ENCODE results near the gene DIDO1.
A peak's percentile ranks its signal among the peaks of the same experiment; 100 is the strongest.
"Not testable (repeated sequence)": the region's sequence is repeated elsewhere in the genome, so short reads cannot be mapped to it uniquely, and the experiment has no call there.

DIDO1 gene

DNA sequence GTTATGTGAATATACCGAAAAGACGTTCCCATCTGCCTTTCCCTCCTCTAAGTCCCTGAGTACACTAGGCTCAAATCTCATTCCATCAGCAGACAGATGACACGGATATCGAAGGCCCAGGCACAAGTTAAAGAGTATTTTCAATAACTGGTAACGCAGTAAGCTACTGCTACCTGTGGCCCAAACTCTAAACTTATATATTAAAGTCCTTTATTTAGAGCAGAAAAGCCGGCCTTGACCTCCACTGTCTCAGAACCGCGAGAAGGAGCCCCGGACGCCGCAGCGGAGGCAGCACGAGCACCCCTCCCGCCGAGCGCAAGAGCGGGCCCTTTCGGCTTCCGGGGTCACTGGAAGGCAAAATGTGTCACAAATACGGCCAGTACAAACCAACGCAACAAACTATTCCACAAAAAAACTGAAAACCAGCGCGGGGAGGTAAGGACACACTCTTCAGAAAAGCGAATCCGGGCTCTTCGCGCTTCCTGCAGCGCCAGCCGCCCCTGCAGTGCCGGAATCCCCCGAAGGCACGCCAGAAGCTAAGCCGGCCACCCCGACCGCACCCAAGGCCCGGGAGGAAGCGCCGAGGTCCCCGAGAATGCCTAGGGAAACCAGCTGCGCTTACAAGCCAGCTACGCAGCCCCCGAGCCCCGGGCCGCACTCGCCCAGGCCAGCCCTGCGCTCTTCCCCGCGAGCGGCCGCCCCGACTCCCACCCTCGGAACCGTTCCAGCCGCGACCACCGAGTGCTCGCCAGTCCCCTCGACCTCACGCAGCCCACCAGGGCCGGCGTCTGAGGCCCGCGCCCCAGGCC lies 681 bp downstream of the DIDO1 start:
- DNase-seq: peak; percentile 66

DNA sequence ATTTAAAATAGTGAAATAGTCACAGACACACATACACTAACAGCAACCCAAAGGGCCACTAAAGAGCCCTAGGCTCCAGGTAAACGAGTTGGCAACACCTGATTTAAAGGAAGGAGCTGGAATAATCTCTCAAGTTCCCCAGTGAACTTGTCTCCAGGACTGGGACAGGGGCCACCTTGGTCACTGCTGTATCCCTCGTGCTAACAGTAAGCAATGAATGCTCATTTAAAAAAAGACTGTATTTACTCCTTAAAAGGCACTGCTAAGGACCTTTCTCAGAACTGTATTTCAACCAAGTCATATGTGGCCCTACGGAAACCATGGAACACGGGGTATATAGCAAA lies 1.3 kb downstream of the DIDO1 start:
- no peak for DNase-seq

DNA sequence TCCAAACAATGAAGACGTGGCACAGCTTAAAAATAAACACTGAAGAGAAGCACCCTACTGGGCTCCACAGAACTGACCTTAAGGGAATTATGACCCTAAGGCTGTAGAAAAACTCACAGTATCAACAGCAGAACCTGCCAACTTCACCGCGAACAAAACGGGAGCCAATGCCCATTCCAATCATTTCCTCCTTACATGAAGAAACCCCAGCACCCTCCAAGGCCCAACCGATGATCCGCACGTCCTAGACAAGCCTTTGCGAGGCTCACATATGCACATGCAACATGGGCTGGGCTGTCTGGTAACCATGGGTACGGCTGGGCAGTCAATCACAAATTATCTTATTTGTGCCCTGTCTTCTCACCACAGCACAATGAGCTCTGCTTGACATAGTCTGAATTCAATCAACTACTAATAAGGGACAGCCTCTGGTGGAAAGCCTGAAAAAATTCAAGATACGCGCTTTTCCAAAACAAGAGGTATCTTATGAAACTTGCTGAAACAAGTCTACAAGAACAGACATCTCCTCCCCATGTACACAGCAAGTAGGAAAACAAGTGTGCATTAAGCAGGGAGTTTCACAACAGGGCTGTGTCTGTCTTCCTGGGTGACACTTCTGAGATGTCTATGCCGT lies 1.7 kb downstream of the DIDO1 start:
- peak; percentile 73 for DNase-seq

DNA sequence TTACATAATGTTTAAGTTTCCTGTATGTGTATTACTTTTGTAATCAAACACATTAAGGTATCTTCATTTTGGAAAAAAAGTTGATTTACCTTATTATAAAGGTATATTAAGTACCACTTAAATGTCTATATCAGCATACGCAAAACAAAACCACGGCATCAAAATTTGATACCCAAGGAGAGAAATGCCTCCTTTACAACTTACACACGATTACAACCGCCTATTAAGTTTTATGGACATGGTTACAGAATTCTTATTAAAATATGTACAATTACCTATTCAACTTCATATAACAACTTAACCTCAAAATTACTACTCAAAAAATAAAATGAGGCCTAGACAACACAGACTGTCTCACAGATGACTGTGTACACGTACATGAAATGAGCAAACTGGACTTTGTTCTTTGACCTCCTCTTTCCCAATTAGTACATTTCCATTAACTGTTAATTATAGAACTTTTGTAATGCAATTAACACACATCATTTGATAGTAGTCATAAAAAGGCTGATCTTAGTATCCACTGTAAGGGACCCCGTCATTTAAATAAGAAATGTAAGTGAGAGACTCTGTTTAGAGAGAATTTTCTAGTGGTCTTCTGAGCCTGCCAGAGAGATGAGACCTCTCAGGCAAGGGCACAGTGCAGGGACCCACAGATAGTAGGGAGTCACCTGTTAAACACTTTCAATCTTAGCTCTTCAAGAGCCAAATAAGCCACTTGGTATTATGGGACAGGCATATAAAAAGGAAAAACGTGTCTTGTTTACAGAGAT lies 2.5 kb downstream of the DIDO1 start:
- no peak for DNase-seq

DNA sequence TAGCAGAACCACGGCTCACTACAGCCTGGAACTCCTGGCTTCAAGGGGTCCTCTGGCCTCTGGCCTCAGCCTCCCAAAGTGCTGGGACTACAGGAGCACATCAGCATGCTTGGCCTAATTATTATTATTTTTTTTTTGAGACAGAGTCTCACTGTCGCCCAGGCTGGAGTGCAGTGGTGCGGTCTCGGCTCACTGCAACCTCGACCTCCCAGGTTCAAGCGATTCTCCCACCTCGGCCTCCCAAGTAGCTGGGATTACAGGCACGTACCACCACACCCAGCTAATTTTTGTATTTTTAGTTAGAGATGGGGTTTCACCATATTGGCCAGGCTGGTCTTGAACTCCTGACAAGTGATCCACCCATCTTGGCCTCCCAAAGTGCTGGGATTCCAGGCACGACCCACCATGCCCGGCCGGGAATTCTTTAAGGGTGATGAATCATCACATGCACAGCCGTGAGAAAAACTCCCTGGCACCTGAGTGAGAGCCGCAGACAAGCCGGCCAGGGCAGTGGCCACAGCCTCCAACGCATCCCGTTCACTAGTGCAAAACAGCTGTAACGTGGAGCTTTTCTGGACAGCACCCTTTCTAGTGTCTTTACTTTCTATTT lies 3.1 kb downstream of the DIDO1 start:
- not testable (repeated sequence) for DNase-seq

DNA sequence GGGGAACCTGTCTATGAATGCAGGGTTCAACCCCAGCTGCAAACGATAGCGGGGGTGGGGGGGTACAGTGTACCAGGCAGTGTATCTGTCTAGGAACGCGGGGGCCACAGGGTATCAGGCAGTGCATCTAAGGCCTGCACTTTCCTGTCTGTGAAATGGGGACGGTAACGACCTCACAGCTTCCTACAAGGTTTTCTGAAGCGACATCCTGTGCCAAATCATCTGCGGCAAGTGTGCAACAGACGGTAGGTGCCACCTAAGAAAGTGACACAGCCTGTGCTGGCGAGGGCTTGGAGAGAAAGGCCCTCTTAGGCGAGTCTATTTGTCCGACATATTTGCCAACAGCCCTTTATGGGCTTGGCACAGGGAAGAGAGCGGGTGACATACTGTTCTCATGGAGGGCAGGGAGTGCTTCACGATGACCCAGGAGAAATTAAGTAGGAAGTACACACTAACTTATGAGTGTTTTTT lies 3.8 kb downstream of the DIDO1 start:
- DNase-seq: no peak

DNA sequence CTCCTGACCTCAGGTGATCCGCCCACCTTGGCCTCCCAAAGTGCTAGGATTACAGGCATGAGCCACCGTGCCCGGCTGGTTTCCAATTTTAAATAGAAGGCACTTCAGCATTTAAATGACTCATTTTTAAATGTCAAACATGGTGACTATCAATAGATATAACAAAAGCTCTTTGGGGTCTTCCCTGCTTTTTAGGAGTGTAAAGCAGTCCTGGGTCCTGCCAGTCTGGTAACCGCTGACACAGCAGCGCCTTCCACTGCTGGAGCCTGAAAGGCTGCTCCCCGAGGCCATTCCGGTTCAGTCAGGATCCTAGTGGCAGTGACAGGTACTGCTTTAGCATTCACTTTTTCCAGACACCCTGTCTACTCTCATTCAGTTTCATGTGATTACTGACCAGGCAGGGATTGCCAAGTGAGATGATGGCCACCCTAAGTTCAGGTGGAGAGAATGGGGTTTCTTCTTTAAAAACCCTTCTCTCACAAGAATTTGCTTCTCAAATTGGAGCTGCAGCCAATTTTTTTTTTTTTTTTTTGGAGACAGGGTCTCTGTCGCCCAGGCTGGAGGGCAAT lies 5.1 kb downstream of the DIDO1 start:
- DNase-seq: peak; percentile 87

DNA sequence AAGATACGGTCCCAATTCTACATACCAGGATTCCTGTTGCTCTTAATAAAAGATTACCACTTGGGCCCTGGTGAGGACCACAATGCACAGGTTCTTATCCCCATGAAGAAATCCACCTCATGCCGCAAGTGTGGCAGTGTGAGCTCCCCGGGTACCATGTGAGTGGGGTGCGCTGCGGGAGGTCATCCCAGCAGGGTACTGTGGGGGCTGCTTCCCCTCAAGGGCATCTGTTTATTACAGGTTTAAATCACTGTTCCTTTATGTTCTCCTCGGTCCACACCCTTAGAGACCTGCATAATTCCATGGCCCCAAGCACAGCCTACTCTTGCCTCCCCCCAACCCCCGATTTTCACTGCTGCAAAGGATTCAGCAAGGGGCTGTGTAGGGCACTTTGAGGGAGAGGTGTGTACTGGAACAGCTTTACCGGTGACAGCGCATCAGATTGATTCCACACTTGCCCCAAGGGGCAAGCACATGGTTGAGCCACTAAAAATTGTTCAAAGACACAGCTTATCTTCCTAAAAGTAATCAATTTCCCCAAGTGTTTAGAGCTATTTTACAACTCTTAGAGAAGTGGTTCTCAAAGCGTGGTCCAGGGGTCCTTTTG lies 6.2 kb downstream of the DIDO1 start:
- DNase-seq: no peak

DNA sequence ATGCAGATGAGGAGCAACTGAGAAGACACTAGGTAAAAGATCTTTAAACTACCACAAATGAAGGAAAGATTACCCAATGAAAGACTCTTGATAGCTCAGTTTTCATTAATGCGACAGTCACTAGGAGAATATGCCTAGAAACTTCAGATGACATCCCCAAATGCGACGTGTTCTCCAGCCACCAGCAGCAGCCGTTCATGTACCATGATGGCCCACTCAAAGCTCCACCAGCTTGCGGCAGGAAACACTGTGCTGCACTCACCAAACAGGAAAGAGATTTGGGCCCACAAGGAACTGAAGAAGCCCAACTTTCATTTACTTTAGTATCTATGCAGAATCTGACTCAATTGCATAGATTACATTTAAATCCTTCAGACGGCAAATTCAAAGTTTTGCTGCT lies 7.5 kb downstream of the DIDO1 start:
- peak; percentile 74 for DNase-seq

DNA sequence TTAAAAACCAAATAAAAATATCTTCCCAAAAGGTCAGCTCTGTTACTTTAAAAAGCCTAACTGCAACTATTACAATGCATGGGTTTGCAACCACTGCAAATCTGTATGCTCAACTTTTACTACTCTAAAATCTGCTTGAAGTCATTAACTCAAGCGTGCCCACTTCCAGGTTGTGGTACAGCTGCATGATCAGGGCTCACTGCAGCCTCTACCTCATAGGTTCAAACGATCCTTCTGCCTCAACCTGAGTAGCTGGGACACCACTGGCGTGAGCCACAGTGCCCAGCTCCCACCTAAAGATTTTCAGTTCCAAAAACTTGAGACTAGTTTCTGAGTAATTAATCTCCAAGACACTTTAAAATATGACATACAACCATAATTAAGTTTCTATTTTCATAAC lies 8.2 kb downstream of the DIDO1 start:
- DNase-seq: peak; percentile 36

DNA sequence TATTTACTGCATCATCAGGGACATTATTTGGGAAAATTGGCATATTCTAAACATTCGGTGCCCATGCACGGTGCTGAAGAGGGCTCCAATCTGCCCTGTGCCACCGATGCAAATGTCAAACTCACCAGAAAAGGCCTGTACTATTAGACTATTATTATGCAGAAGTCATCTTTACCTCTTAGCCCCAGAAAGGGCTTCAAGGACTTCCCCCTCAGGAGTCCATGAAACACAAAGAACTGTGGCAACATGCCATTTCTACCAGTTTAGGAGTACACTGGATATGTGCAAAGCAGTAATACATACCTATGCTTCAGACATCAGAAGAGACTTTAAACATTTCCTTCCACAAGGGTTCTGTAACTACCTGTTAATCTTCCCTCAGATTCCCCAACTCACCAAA lies 8.6 kb downstream of the DIDO1 start:
- DNase-seq: no peak

DNA sequence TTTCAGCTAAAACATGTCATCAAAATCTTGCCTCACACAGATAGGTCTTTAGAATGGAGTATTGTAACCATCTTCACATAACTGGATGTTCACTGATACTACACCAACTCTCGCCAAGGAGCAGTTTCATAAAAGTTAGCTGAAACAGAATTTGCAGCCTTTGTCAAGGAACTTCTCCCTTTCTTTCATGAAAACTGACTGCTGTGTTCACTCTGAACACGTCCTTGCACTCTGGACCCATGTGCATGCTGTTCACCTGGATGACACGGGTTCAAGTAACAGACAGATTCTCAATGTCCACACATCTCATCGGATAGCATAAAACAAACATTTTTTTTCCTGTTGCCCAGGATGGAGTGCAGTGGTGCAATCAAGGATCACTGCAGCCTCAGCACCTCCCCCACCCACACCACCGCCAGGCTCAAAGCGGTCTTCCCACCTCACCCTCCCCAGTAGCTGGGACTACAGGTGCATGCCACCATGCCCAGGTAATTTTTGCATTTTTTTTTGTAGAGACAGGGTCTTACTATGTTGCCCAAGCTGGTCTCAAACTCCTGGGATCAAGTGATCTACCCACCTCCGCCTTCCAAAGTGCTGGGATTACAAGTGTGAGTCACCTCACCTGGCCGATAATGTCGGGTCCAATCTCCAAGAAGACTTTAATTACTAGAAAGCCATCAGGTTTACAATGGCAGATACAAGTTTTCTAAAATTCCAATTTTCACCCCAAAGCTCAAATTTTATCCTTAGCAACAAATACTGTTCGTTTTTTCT lies 9.4 kb downstream of the DIDO1 start:
- no peak for DNase-seq

DNA sequence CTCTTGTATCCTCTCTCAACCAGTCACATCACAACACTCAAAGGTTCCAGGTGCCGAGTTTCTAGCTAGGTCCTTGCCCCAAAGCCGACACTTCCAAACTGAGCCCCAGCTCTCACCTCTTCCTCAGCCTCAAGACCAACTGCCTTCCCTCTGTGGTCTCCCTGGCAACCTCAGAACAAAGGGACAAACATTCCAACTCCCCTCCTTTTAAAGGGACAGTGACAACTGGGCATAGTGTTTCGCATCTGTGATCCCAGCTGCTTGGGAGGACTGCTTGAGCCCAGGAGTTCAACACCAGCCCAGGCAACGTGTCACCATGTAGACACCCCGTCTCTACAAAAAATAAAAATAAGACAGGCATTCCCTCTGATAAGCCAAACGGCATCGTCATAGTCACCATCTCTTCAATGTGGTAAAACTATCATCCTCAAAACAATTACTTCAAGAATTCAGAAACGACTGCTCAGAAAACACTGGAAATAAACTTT lies 11.3 kb downstream of the DIDO1 start:
- peak; percentile 74 for DNase-seq

DNA sequence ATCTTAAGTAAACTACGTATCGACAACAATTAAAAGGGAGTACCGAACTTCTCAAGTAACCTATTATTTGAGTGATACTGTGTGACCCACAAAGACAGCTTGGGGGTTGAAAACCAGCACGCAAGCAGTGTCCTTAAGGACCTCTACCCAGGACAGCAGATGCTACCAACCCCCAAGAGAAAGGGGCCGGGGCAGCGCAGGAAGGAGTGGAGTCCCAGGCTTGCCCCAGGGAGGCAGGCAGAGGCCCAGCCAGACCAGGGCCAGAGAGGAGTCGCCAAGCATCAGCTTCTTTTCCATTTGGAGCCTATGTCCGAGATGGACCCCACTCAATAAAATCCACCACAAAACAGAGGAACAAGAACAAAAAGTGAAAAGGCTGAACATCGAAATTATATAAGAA lies 11.9 kb downstream of the DIDO1 start:
- DNase-seq: no peak

DNA sequence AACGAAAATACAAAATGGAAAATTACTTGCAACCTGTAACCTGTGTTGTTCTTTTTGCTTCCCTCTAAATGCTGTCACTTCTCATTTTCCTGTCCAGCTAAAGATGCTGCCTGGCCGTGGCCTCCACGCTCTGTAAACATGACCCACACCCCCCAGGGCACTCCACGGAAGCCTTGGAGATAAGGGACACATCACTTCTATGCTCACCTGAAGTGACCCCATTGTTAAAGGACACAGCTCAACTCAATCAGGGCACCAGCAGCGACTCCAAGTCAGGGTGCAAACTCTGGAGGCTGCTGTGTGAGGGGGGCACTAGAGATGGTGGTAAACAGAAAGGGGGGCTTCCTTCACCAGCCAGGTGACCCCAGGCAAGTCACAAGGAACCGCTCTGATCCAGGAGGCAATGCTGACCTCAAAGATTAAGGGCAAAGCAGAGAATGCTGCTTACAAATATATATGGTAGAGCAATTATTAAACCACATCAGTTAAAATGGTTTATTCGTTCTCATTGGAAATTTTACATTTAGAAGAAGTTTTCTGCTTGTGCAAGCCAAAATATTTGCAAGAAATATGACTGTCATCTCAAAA lies 13.2 kb downstream of the DIDO1 start:
- DNase-seq: no peak

DNA sequence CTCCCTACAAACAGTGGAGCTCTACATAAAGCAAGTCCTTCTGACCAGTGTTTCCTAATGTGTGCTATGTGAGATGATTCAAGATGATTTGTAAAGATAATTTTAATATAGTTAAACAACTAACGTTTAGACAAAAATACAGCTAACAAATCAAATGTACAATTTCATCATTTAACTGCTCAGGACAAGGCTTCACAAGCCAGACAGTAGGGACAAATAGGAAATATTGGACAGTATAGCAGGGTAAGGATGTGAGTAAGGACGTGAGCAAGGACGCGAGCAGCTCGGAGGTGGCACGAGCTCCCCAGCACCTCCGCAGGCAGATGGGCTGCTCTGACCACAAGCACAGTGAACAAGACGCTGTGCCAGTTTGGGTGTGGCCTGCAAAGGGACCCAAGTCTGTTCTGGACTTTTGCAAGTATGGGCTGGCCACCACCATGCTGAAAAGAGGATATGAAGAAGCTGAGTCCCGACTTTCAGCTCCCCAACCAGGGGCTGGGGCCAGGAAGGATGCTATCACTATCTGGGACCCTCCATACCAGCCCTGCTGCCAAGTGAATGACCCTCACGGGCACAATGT lies 14.5 kb downstream of the DIDO1 start:
- no peak for DNase-seq

DNA sequence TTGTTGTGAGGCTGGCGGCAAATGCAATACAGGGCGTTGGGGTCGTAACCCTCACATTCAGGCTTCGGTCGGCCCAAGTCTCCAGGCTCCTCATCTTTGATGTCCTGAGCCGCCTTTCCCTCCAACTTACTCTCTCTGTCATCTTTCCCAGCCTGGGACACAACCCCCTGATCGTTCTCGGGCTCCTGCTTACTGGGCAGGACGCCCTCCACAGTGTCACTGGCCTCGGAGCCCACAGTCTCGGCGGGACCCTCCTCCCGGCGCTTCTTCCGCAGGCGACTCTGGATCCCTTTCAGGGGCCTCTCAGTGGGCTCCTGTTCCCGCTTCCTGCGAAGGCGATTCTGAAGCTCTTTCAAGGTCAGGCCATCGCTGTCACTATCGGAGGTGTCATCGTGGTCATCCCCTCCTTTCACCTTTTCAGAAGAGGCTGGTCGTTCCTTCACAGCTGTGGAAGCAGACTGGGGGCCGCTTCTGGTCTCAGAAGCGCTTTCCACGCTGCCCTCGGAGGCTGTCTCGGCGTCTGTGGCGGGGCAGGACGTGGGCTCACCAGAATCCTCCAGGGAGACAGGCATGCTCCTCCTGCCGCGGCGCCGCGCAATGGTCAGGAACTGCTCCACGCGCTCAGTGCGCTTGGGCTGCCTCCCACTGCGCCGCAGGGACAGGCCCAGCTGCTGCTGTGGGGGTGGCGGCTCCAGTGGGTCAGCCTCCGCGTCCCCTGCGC lies 15.4 kb downstream of the DIDO1 start:
- no peak for DNase-seq

DNA sequence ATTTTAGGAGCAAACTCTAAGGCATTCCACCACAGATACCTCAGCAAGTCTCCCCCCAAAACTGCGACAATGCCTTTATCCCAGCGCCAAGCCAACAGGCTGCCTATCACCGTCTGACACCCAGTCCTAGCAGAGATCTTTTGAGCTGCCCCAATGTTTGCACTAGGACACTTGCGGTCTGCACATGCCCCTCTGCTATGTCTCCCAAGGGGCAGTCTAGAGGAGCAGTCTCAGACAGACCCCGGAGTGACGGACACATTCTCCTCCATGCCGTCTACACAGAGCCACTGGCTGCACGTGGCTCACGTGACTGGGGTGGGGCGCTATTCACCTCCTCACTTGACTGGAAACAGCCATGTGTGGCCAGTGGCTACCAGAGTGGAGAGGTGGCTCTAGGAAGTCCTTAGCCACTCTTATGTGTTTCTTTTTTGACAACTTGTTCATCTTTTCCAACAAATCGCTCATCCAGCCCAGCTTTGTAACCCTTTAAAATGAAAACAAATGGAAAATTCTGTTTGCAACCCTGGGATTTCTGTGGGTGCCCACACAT lies 16.0 kb downstream of the DIDO1 start:
- DNase-seq: no peak

DNA sequence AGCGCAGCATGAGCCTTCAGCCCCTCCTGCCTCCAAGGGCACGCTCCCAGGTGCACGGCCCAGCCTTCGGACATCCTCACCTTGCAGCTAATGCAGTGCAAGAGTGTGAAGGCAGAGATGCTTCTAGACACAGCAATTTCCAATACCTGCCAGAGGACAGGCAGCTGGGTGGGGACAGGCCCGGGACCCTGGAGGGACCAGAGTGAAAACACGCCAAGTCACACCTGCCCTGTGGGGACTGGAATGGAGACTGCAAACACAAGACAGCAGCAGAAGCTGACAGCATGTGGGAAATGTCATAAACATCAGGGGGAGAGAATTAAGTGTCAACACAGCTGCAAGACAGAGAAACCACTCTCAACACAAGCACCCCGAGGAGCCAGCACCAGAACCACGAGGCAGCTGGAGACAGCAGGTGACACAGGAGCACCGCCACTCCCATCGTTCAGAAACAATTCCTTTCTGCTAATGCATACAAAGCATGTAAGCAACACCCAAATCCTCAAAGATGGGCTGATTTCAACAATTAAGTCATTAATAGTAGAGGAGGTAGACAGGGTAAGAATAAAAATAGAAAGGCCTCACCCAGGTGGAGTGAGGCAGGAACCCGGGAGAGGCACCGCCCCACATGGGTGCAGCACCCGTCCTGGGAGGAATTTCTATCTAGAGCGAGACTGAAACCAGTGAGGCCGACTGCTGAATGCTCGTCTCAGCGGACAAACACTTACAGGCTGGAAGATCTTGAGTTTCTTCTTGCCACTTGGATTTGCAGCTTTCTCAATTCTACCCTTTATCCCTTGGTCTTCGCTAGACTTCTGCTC lies 17.1 kb downstream of the DIDO1 start:
- no peak for DNase-seq
